ENCODE data around the gene CD2AP.
"Not testable (repeated sequence)": the region's sequence is repeated elsewhere in the genome, so short reads cannot be mapped to it uniquely, and the experiment has no call there.

Gene CD2AP

DNA sequence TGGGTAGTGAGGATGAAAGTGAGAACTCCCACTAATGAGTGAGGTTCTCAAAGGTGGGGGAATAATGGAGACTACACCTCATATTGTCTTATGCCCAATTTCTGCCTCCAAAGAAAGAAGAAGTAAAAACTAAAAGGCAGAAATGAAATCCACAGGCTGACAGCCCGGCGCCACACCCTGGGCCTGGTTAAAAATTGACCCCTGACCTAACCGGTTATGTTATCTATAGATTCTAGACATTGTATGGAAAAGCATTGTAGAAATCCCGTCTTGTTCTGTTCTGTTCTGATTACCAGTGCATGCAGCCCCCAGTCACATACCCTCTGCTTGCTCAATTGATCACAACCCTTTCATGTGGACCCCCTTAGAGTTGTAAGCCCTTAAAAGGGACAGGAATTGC is 170.0 kb downstream of the CD2AP start:
- DNase-seq: not testable (repeated sequence)

- no peak for DNase-seq
Measured at GRCh38 chr6:47648031-47648430, 170.4 kb downstream of the CD2AP start.

DNA sequence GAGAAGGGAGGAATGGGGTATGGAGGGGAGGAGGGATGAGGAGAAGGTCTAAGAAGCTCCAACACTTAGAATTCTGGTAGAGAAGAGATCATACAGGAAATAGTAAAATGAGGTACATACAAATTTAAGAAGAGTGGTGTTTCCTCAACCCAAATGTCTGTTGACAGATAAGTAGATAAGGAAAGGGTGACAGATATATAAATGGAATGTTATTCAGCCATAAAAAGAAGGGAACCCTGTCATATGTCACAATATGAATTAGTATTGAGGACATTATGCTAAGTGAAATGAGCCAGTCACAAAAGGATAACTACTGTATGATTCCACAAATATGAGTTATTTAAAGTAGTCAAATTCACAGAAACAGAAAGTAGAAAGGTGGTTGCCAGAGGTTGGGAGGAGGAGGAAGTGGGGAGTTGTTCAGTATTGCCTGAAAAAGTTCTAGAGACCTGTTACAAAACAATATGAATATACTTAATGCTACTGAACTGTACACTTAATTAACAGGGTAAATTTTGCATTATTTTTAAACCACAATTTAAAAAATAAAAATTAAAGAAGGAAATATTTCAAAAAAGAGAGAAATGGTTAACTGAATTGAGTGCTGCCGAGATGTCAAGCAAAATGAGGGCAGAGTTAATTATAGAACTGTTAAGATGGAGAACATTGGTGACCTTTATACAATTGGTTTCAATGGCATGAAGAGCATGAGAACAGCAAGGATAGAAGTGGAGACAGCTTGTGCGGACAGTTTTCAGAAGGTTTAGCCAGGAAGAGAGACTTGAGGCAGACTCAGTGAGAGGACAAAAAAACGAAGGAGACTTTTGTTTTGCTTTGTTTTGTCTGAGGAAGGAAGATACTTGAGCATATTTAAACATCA is 173.2 kb downstream of the CD2AP start:
- no peak for DNase-seq

DNA sequence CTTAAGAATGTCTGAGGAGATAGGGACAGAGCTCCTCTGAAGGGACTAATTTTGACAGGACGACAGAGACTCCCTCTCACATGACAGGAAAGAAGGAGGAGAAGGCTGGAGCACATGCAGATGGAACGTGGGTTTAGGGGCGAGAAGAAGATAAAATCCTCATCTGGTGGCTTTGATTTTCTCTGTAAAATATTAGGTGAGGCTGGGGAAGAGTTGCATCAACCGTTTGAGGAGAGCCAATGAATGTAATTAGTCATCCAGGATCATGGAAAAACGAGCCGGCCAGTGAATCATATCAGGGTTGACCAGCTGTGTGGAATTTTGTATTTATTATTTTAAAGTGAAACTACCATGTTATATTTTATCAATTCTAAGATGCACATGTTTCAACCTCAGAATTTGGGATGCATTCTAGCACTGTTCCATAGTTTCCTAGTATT is 173.9 kb downstream of the CD2AP start:
- DNase-seq: no peak

GRCh38 chr6:47653706-47654105 is 176.1 kb downstream of the CD2AP start:
- no peak for DNase-seq

DNA sequence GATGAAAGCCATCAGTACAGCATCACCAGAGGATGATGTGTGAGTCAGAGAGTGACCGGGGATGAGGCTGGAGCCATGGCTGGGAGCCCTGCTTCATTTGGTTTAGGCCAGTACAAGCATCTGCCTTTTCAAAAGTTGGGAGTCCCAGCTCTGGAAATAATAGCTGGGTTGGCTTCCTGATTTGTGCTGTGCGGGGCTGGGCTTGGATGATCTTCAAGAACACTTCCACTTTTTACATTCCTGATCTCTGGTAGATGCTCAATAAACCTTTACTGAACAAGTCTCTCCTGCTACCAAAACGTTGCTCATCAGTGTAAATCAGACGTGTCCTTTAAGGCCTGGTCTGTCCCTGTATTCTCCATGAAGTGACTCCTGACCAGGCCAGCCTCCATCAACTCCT is 176.7 kb downstream of the CD2AP start:
- no peak for DNase-seq

GRCh38 chr6:47655719-47656595 is 178.4 kb downstream of the CD2AP start:
- peak; percentile 64 for DNase-seq

DNA sequence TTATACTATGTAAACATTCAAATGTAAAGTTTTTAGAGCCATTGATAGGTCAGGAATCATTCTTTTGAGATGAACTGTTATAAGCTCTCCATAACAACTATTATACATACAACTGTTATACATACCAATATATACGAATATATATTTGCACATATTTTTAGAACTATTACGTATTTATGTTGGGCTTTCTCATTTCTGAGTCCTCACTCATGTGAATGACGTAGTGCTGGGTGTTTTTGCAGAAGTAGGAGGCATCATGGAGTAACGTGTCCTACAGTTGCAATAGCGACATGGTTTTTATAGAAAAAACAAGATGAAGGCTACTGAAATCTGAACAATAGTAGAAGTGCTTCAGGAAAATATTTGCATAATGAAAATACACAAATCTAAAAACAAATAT is 184.4 kb downstream of the CD2AP start:
- DNase-seq: no peak

GRCh38 chr6:47663462-47664216 is 186.1 kb downstream of the CD2AP start:
- no peak for DNase-seq

DNA sequence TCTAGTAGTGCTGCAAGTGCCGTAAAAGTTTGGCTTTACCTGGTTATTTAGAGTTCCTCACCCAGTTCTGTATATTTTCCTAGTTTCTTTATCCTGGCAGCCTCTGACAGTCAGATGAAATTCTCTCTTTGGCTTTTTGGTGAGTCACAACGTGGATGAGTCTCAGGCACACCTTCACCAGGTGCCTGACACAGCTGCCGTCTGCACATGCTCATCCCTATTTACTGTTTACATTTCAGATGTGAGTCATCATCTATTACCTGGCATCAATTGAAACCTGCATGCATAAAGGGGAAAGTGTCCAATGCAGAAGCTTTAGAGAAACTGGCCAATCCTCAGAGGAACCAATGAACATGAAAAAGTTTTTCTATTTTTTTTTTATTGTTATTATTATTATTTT is 187.5 kb downstream of the CD2AP start:
- DNase-seq: no peak

DNA sequence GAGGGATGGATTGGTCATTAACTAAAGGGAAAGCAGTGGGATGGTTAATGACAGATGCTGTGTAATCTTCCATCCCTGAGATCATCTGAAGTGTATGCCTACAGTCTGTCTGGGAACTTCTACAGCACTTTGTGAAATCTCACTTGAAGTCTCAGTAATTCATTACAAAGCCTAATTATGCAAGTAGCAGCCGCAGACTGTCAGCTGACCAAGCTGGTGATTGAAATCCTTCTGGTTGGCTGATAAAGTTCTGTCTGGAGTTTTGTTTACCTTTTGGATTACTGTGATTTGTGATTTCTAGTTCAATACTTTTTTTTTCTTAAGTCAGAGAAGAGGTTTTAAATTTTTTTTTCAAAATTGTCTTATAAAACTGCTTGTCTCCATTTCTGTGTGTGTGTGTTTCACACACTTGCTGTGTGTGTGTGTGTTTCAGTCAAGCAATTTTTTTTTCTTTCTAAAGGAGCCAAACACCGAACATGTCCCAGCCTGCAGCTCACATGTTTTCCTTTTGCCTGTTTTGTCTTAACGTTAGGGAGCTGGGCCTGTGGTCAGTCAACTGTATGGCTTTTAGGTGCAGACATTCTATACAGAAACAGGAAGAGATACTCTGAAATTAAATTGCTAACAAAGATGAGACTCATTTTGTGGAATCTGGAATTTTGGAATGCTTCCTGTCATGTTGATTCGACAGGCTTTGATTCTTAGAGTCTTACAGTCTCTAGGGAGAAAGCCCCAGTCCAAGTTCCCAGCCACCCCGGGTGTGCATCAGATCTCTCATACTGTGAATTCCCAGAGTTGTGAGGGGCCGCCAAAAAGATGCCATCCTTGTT is 192.3 kb downstream of the CD2AP start:
- DNase-seq: no peak

GRCh38 chr6:47670851-47671250 is 193.3 kb downstream of the CD2AP start:
- no peak for DNase-seq

- DNase-seq: no peak
Measured at GRCh38 chr6:47671777-47672176, 194.2 kb downstream of the CD2AP start.

DNA sequence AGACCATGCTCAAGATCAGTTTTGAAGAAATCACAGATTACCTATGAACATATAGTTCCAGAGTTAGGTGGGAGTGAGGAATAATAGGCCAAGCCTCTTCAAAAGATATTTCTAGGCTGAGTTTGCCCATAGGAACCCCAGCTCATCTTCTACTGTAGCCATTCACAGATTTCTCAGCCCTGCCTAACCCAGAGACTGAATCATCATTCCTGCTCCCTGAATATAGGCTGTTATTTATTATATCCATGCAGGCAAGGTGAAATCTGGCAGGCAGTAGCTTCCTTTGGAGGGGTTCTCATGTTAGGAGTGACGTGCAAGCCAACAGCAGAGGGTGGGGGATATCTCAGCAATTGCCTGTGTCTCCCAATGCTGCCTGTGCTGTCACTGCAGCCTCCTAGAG is 195.2 kb downstream of the CD2AP start:
- DNase-seq: no peak

- DNase-seq: no peak
Measured at GRCh38 chr6:47674673-47675072, 197.1 kb downstream of the CD2AP start.

Measured in activated effector memory CD4-positive, alpha-beta T cell treated with anti-CD3 and anti-CD28 coated beads, Interleukin-2, amount 50 U/mL, for 16 hours (primary cell).